Spleen (tissue), 11 donors: ENCODE data around the gene METTL21C. TPM values are rescaled to one million over a fixed set of nuclear protein-coding genes. Genes with fewer than 3 reads are reported as not detected.

Source experiments
- DNase-seq: peaks from one replicate; pipeline ENCODE4 v3.0.0-alpha.2; 2020
- H3K27ac ChIP-seq, 8 donors: fragments of 200-600 bp; sonication (generic) in 7 of 8; 1 replicate in 4 of 8; 2 replicates in 4 of 8; pipeline versions ENCODE4 v1.5.0 to v1.8.0; 2016 to 2021; ENCODE audit warnings: inconsistent platforms in 4 of 8, mild to moderate bottlenecking in 4 of 8, moderate library complexity in 1 of 8
- H3K27me3 ChIP-seq, 7 donors: fragments of 200-600 bp; sonication (generic) in 6 of 7; replicated peaks in 1 of 7; 1 replicate in 4 of 7; 2 replicates in 3 of 7; pipeline versions ENCODE4 v1.5.0 to v1.8.0; 2016 to 2021; ENCODE audit warnings: inconsistent platforms in 3 of 7, mild to moderate bottlenecking in 1 of 7
- H3K36me3 ChIP-seq, 6 donors: fragments of 200-600 bp; sonication (generic) in 5 of 6; 1 replicate in 4 of 6; 2 replicates in 2 of 6; pipeline versions ENCODE4 v1.5.0 to v1.8.0; 2016 to 2021; ENCODE audit warnings: inconsistent platforms in 2 of 6
- H3K4me1 ChIP-seq, 6 donors: fragments of 200-600 bp; sonication (generic) in 5 of 6; 1 replicate in 3 of 6; 2 replicates in 3 of 6; pipeline versions ENCODE4 v1.5.0 to v1.8.0; 2016 to 2021; ENCODE audit warnings: inconsistent platforms in 3 of 6
- H3K4me3 ChIP-seq, 8 donors: fragments of 200-600 bp; sonication (generic) in 7 of 8; 1 replicate in 4 of 8; 2 replicates in 4 of 8; pipeline versions ENCODE4 v1.5.0 to v1.8.0; 2016 to 2021; ENCODE audit warnings: inconsistent platforms in 4 of 8, mild to moderate bottlenecking in 4 of 8, moderate library complexity in 2 of 8
- H3K9me3 ChIP-seq, 8 donors: fragments of 200-600 bp; sonication (generic) in 7 of 8; 1 replicate in 4 of 8; 2 replicates in 4 of 8; pipeline versions ENCODE4 v1.5.0 to v1.8.0; 2016 to 2021; ENCODE audit warnings: inconsistent platforms in 4 of 8
- POLR2A ChIP-seq, 3 donors: fragments of 450-650 bp; IDR thresholded peaks; one replicate each; pipeline ENCODE4 v1.5.1; 2017; ENCODE audit warnings: antibody characterized with exemption in 3 of 3, mild to moderate bottlenecking in 1 of 3
- POLR2AphosphoS5 ChIP-seq, 3 donors: sonication (generic); formaldehyde crosslinking; IDR thresholded peaks; one replicate each; pipeline ENCODE4 v1.5.1; 2017; ENCODE audit warnings: antibody characterized with exemption in 3 of 3
- WGBS, 5 donors: extraction: QIAGEN DNeasy Blood & Tissue Kit in 3 of 5; methylation state at CpG; one replicate each; pipeline versions ENCODE4 v1.1.5 to v1.1.7; 2013 to 2018; 5-methylcytosine and 5-hydroxymethylcytosine counted together
- intact Hi-C: fragments of 100-400 bp; cut with DNase I; formaldehyde crosslinking; loops from one replicate; pipeline ENCODE4 v1.15.0; 2023; ENCODE audit warnings: low total_unique reads
- polyA plus RNA-seq, 3 donors: library from polyadenylated mRNA; stranded (reverse); fragments of 200-250 nt; gene quantifications; one replicate each; pipeline ENCODE4 v1.2.1, GENCODE V29; 2013
- total RNA-seq, 7 donors: library from RNA; depleted of rRNA in 3 of 7; stranded (reverse); fragments of >200 nt in 3 of 7; fragmentation: NEBNext Ultra II Directional in 4 of 7; extraction: Animal tissue kit (Norgen Biotek cat#: 25700) in 4 of 7; gene quantifications; one replicate each; pipeline versions ENCODE4 v1.1.0 to v1.2.1, GENCODE V29; 2016 to 2021
- TF ChIP-seq, protein P1 (sequence below), 11 experiments: fragments of 200-600 bp in 7 of 11; fragments of 450-650 bp in 4 of 11; sonication (generic) in 4 of 11; IDR thresholded peaks in 8 of 11; conservative IDR thresholded peaks in 3 of 11; 1 replicate in 7 of 11; 2 replicates in 4 of 11; pipeline versions ENCODE4 v1.4.0 to v1.8.0; 2016 to 2021; ENCODE audit warnings: antibody characterized with exemption in 11 of 11, inconsistent platforms in 4 of 11, mild to moderate bottlenecking in 1 of 11
- donor health status: healthy with polysubstance abuse.
- donor health status: DM: no; HTN: no; CAD: no; lungs with moderate emphysema.
- donor health status: DM: no; HTN: no; CAD: no.
- donor health status: Bipolar disorder and iron deficiency.
- donor health status: healthy.
- donor health status: DM: no; HTN: no; CAD: no.
- donor health status: DM: yes; HTN: yes; CAD: no.

METTL21C gene
- total and polyA plus RNA-seq, 10 donors, result not detected

DNA sequence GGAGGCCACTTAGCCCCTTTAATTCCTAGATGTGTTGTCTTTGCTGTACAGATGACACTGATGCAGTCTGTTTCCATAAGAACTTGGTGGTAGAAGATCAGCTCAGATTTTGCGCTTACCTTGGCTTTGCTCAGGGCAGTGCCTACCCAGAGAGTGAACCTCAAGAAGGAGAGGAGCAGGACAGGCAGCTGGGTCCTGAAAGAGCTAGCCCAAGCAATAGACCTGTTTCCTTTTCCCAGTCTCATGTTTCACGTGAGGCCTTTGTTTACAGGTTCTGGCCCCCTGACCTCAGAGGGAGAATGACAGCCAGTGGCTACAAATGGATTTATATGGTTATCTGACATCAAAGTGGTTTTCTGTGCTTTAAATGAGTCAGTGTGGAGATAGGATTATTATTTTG is 40.1 kb downstream of the METTL21C start:
- Histone ChIP-seq H3K27ac (no peak overlapping the region), H3K27me3 (no peaks in the 10 kb centered on the region), H3K9me3 (peaks cover 0 to 6% (median 0%) of the 10 kb centered on the region in 8 donors), H3K4me3 (no peak overlapping the region), H3K36me3 (peaks cover 0 to 96% (median 56%) of the 10 kb centered on the region in 6 donors), H3K4me1 (no peaks in the 10 kb centered on the region)
- no peak for DNase-seq
- WGBS, 5 donors, result 48 to 100% (median 85%) methylated on average over 2 of the region's 2 CpGs
- intact Hi-C loops, result no loop called here
- TF ChIP-seq POLR2A (IDR thresholded peaks at IDR 0.05), result no peak
- TF ChIP-seq, protein P1, sequence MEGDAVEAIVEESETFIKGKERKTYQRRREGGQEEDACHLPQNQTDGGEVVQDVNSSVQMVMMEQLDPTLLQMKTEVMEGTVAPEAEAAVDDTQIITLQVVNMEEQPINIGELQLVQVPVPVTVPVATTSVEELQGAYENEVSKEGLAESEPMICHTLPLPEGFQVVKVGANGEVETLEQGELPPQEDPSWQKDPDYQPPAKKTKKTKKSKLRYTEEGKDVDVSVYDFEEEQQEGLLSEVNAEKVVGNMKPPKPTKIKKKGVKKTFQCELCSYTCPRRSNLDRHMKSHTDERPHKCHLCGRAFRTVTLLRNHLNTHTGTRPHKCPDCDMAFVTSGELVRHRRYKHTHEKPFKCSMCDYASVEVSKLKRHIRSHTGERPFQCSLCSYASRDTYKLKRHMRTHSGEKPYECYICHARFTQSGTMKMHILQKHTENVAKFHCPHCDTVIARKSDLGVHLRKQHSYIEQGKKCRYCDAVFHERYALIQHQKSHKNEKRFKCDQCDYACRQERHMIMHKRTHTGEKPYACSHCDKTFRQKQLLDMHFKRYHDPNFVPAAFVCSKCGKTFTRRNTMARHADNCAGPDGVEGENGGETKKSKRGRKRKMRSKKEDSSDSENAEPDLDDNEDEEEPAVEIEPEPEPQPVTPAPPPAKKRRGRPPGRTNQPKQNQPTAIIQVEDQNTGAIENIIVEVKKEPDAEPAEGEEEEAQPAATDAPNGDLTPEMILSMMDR (IDR thresholded peaks at IDR 0.05 in 8 of 11, conservative IDR thresholded peaks at IDR 0.05 in 3 of 11), result no peak
- no peak for TF ChIP-seq POLR2AphosphoS5 (IDR thresholded peaks at IDR 0.05)

DNA sequence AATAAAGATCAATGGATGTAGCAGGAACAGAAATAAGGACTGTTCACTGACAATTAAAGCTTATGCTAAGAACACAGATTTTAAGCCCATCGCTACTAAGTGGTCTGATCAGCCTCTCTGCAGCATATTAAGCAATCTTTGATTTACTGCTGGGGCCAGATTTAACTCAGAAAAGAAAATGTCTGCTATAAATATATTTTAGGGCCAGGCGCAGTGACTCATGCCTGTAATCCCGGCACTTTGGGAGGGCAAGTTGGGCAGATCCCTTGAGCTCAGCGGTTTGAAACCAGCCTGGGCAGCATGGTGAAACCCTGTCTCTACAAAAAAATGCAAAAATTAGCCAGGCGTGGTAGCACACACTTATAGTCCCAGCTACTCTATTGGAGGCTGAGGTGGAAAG is 43.0 kb downstream of the METTL21C start:
- Histone ChIP-seq H3K27ac (no peak overlapping the region), H3K9me3 (no peaks in the 10 kb centered on the region), H3K27me3 (no peaks in the 10 kb centered on the region), H3K36me3 (peaks cover 0 to 97% (median 59%) of the 10 kb centered on the region in 6 donors), H3K4me3 (no peak overlapping the region), H3K4me1 (no peaks in the 10 kb centered on the region)
- WGBS, 5 donors, result 91 to 97% (median 93%) methylated on average over 5 of the region's 5 CpGs
- intact Hi-C loops, result no loop called here
- TF ChIP-seq POLR2A (IDR thresholded peaks at IDR 0.05) (no peak), POLR2AphosphoS5 (IDR thresholded peaks at IDR 0.05) (no peak)
- TF ChIP-seq, protein P1 (IDR thresholded peaks at IDR 0.05 in 8 of 11, conservative IDR thresholded peaks at IDR 0.05 in 3 of 11), result no peak
- DNase-seq, result no peak

DNA sequence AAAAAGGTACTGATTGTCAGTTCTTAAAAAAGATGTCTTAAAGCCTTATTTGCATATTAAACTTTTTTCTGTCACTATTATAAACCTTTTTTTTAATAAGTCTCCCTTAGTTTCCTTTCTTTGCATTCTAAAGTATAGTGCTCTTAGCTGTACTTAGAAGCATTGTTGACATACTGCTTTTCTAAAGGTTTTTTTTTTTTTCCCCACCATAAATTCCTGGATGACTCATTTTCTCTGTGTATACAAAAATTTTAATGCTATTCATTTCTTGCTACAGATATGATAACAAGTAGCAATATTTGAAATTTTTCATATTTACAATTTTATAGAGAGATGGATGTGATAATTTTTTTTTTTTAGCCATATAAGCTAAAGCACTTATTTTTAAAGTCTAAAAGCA is 43.5 kb downstream of the METTL21C start:
- no peak for DNase-seq
- intact Hi-C loops, result no loop called here
- Histone ChIP-seq H3K36me3 (peaks cover 0 to 97% (median 61%) of the 10 kb centered on the region in 6 donors), H3K4me3 (no peak overlapping the region), H3K27ac (no peak overlapping the region), H3K9me3 (no peaks in the 10 kb centered on the region), H3K4me1 (no peaks in the 10 kb centered on the region), H3K27me3 (no peaks in the 10 kb centered on the region)
- TF ChIP-seq, protein P1 (IDR thresholded peaks at IDR 0.05 in 8 of 11, conservative IDR thresholded peaks at IDR 0.05 in 3 of 11), result no peak
- no peak for TF ChIP-seq POLR2A (IDR thresholded peaks at IDR 0.05)

DNA sequence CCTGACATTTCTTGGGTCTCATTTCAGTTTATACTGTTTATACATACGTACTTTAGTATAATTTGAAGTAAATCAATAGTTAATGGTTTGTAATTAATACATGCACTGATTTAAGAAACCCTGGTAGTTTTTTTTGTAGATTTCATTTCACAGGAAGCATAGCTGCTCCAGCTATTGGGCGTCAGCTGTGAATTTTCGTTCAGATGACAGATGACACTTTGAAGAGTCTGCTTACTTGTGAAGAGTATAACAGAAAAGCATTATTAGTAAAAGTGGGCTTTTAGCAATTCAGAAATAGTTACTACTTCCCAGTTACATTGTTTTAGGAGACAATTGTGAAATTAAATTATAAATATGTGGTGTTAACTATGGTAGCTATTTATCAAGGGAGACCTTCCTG is 44.4 kb downstream of the METTL21C start:
- TF ChIP-seq, protein P1 (IDR thresholded peaks at IDR 0.05 in 8 of 11, conservative IDR thresholded peaks at IDR 0.05 in 3 of 11), result no peak
- TF ChIP-seq POLR2AphosphoS5 (IDR thresholded peaks at IDR 0.05) (no peak), POLR2A (IDR thresholded peaks at IDR 0.05) (no peak)

More for the DNA sequence above, 44.4 kb downstream of the METTL21C start:
- Histone ChIP-seq H3K27me3 (no peaks in the 10 kb centered on the region), H3K36me3 (peaks cover 0 to 97% (median 63%) of the 10 kb centered on the region in 6 donors), H3K4me1 (no peaks in the 10 kb centered on the region), H3K27ac (no peak overlapping the region), H3K9me3 (no peaks in the 10 kb centered on the region), H3K4me3 (no peak overlapping the region)
- DNase-seq, result no peak
- WGBS, 5 donors, result 93 to 98% (median 93%) methylated on average over 3 of the region's 3 CpGs
- intact Hi-C loops, result no loop called here
